Measurements from ENCODE around the gene SLC1A5.
"Not testable (repeated sequence)": the region's sequence is repeated elsewhere in the genome, so short reads cannot be mapped to it uniquely, and the experiment has no call there.

Gene SLC1A5

DNA sequence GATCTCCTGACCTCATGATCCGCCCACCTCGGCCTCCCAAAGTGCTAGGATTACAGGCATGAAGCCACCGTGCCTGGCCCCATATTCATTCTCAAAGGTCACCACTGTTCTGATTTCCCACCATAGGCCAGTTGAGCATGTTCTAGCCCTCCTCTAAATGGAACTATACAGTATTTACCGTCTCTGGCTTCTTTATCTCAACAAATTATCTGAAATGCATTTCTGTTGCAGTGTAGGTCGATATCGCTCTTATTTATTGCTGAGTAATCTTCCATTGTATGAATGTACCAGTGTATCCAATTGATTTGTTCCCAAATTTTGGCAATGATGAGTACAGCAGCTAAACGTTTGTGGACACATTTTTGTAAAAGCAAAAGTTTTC is 15.4 kb downstream of the SLC1A5 start:
- no peak overlapping the region for H3K27ac ChIP-seq
- no peaks in the 10 kb centered on the region for H3K9me3 ChIP-seq (ENCODE audit: control insufficient read depth, low read length)
- H3K4me3 ChIP-seq (ENCODE audit: low read depth, low read length): no peak overlapping the region
- no peaks in the 10 kb centered on the region for H3K79me2 ChIP-seq
- no peak overlapping the region for H3K9ac ChIP-seq
- H3K4me2 ChIP-seq (ENCODE audit: low read length): no peak overlapping the region
- no peaks in the 10 kb centered on the region for H3K36me3 ChIP-seq (ENCODE audit: control insufficient read depth, insufficient read depth, low read length)
- no peaks in the 10 kb centered on the region for H3K4me1 ChIP-seq
- TF ChIP-seq CTCF (IDR thresholded peaks at IDR 0.05): no peak
- H3K27me3 ChIP-seq (ENCODE audit: control insufficient read depth, insufficient read depth, low read length): no peaks in the 10 kb centered on the region
- H2AFZ ChIP-seq: no peak overlapping the region

- Histone ChIP-seq H3K4me2 (ENCODE audit: low read length) (no peak overlapping the region), H3K79me2 (no peaks in the 10 kb centered on the region), H3K27me3 (ENCODE audit: control insufficient read depth, insufficient read depth, low read length) (no peaks in the 10 kb centered on the region), H3K4me1 (no peaks in the 10 kb centered on the region), H3K27ac (no peak overlapping the region), H3K9ac (no peak overlapping the region), H3K9me3 (ENCODE audit: control insufficient read depth, low read length) (no peaks in the 10 kb centered on the region), H3K36me3 (ENCODE audit: control insufficient read depth, insufficient read depth, low read length) (no peaks in the 10 kb centered on the region), H2AFZ (no peak overlapping the region), H3K4me3 (ENCODE audit: low read depth, low read length) (no peak overlapping the region)
- TF ChIP-seq CTCF (IDR thresholded peaks at IDR 0.05): no peak
Measured at GRCh38 chr19:46772170-46773017, 16.0 kb downstream of the SLC1A5 start.

DNA sequence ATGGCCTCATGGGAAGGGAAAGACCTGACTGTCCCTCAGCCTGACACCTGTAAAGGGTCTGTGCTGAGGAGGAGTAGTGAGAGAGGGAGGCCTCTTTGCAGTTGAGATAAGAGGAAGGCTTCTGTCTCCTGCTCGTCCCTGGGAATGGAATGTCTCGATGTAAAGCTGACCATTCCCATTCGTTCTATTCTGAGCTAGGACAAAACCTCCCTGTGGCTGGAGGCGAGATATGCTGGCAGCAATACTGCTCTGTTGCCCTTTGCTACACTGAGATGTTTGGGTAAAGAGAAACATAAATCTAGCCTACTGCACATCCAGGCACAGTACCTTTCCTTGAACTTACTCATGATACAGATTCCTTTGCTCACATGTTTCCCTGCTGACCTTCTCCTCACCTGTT is 19.6 kb downstream of the SLC1A5 start:
- not testable (repeated sequence) for H3K4me2 ChIP-seq (ENCODE audit: low read length); H2AFZ ChIP-seq; H3K36me3 ChIP-seq (ENCODE audit: control insufficient read depth, insufficient read depth, low read length); H3K27me3 ChIP-seq (ENCODE audit: control insufficient read depth, insufficient read depth, low read length); H3K9me3 ChIP-seq (ENCODE audit: control insufficient read depth, low read length); H3K27ac ChIP-seq; H3K4me1 ChIP-seq; H3K4me3 ChIP-seq (ENCODE audit: low read depth, low read length); H3K79me2 ChIP-seq; H3K9ac ChIP-seq

DNA sequence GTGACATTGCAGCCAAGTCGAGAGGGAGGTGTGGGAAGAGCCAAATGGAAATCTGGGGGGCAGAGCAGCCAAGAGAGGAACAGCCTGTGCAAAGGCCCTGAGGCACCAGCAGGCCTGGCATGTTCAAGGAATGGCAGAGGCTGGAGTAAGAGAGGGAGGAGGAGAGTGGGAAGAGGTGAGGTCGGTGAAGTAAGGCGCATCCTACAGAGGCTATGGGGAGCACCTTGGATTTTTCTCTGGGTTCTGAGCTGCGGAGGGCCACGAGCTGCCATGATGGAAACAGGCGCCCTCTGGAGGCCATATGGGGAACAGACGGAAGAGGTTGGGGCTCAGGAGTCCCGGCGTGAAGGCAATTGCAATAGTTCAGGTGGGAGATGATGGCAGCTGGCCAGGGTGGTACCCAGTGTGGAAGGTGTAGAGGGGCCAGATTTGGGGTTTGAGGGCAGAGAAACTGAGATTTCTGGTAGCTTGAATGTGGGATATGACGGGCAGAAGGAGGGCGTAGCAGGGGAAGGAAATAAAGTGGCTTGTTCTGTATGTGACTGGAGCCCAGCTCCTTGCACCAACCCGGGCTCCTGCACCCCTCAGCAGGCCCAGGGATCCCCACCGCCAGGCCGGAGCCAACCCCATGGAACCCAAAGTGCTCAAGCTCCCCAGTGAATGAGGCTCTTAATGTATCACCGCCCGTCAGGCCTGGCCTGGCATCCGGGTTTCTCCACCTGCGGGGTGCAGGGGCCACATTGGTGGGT is 21.7 kb downstream of the SLC1A5 start:
- H3K9ac ChIP-seq: no peak overlapping the region
- peak; percentile 56 for TF ChIP-seq CTCF (IDR thresholded peaks at IDR 0.05)

GRCh38 chr19:46764817-46765291 is 23.5 kb downstream of the SLC1A5 start:
- H3K4me1 ChIP-seq: no peaks in the 10 kb centered on the region
- TF ChIP-seq CTCF (IDR thresholded peaks at IDR 0.05): no peak
- H3K27ac ChIP-seq: no peak overlapping the region

More for the DNA sequence above, 21.7 kb downstream of the SLC1A5 start:
- H3K4me3 ChIP-seq (ENCODE audit: low read depth, low read length): no peak overlapping the region
- no peaks in the 10 kb centered on the region for H3K9me3 ChIP-seq (ENCODE audit: control insufficient read depth, low read length)
- H3K4me1 ChIP-seq: no peaks in the 10 kb centered on the region
- H3K4me2 ChIP-seq (ENCODE audit: low read length): no peak overlapping the region
- no peaks in the 10 kb centered on the region for H3K79me2 ChIP-seq
- no peak overlapping the region for H3K27ac ChIP-seq
- no peaks in the 10 kb centered on the region for H3K27me3 ChIP-seq (ENCODE audit: control insufficient read depth, insufficient read depth, low read length)
- H2AFZ ChIP-seq: no peak overlapping the region
- H3K36me3 ChIP-seq (ENCODE audit: control insufficient read depth, insufficient read depth, low read length): no peaks in the 10 kb centered on the region

More at GRCh38 chr19:46764817-46765291, 23.5 kb downstream of the SLC1A5 start:
- Histone ChIP-seq H3K4me2 (ENCODE audit: low read length) (no peak overlapping the region), H3K79me2 (no peaks in the 10 kb centered on the region), H3K36me3 (ENCODE audit: control insufficient read depth, insufficient read depth, low read length) (no peaks in the 10 kb centered on the region), H2AFZ (no peak overlapping the region), H3K9ac (no peak overlapping the region), H3K27me3 (ENCODE audit: control insufficient read depth, insufficient read depth, low read length) (no peaks in the 10 kb centered on the region), H3K9me3 (ENCODE audit: control insufficient read depth, low read length) (no peaks in the 10 kb centered on the region), H3K4me3 (ENCODE audit: low read depth, low read length) (no peak overlapping the region)

Measured in parathyroid adenoma (tissue), 2 donors.